HFF-Myc (cell line): ENCODE results near the gene OR52N2.

Source experiments
- DNase-seq: peaks from one replicate; pipeline ENCODE4 v3.0.0-alpha.2; 2011; ENCODE audit warnings: low read depth; ENCODE audit errors: extremely low read depth
- H3K4me3 ChIP-seq: replicated peaks from 2 replicates; pipeline ENCODE4 v1.5.1; 2011; ENCODE audit warnings: low read depth, mild to moderate bottlenecking, control low read depth, low read length
- CTCF ChIP-seq: IDR thresholded peaks from 2 replicates; pipeline ENCODE4 v1.5.1; 2012; ENCODE audit warnings: mild to moderate bottlenecking, low read depth, low read length, control low read depth; ENCODE audit errors: missing control alignments

OR52N2 gene

GRCh38 chr11:5808500-5809121, at the start of gene OR52N2:
OR52N2 (plus strand) TSS chr11:5808924; CDS start chr11:5820336, 11,412 bp downstream.
- TF ChIP-seq CTCF = peak; percentile 78
- DNase-seq = peak; percentile 47
- peak within 1 kb of the TSS; percentile 29 for H3K4me3 ChIP-seq

- DNase-seq = no peak
- no peak overlapping the region for H3K4me3 ChIP-seq
- TF ChIP-seq CTCF = no peak
These were observed 41.7 kb upstream of the OR52N2 start for GRCh38 chr11:5767056-5767455.

GRCh38 chr11:5783255-5783654, 25.5 kb upstream of the OR52N2 start, which contains the start of gene OR52N5:
OR52N5 (minus strand) TSS chr11:5783355; CDS start chr11:5778634, 4,721 bp downstream.
- DNase-seq = no peak
- TF ChIP-seq CTCF = no peak
- H3K4me3 ChIP-seq = no peak within 1 kb of the TSS

GRCh38 chr11:5791165-5791564, 17.6 kb upstream of the OR52N2 start, which contains the start of gene OR52N1:
OR52N1 (minus strand) TSS chr11:5791265; CDS start chr11:5788816, 2,449 bp downstream.
- H3K4me3 ChIP-seq = no peak within 1 kb of the TSS
- TF ChIP-seq CTCF = no peak
- no peak for DNase-seq

GRCh38 chr11:5796541-5796940, 12.2 kb upstream of the OR52N2 start:
- no peak for DNase-seq
- no peak for TF ChIP-seq CTCF
- no peak overlapping the region for H3K4me3 ChIP-seq

GRCh38 chr11:5803982-5804381, 4.7 kb upstream of the OR52N2 start:
- H3K4me3 ChIP-seq = no peak overlapping the region
- no peak for DNase-seq
- TF ChIP-seq CTCF = no peak

- no peak for DNase-seq
- TF ChIP-seq CTCF = no peak
- no peak overlapping the region for H3K4me3 ChIP-seq
These were observed 1.1 kb upstream of the OR52N2 start for GRCh38 chr11:5807580-5807979.
